ENCODE data around the gene KCNIP4. TPM values are rescaled to one million over a fixed set of nuclear protein-coding genes. Genes with fewer than 3 reads are reported as not detected.

KCNIP4 gene
- total and polyA plus RNA-seq, 10 of the 15 experiments (the other 5 are each of a cell fraction or from before 2014, with no cell fraction given) = 0.03 to 0.23 (median 0.13) TPM; not detected in 7

- Histone ChIP-seq H3K4me3 (no peak overlapping the region), H3K79me2 (ENCODE audit: control insufficient read depth, insufficient read depth, low read length) (no peaks in the 10 kb centered on the region), H3K27ac (ENCODE audit: control insufficient read depth, insufficient read depth) (no peak overlapping the region), H2AFZ (ENCODE audit: control insufficient read depth, low read depth, low read length) (no peak overlapping the region), H3K9ac (ENCODE audit: control insufficient read depth, insufficient read depth, low read length) (no peak overlapping the region), H3K4me2 (ENCODE audit: control insufficient read depth, insufficient read depth) (no peak overlapping the region), H3K36me3 (ENCODE audit: control insufficient read depth in 2 of 2, insufficient read depth in 2 of 2, low read length in 1 of 2) (no peaks in the 10 kb centered on the region), H3K27me3 (replicated peaks in 1 of 2; ENCODE audit: control insufficient read depth in 2 of 2, insufficient read depth in 2 of 2, low read length in 1 of 2) (no peaks in the 10 kb centered on the region), H3K9me3 (replicated peaks; ENCODE audit: control insufficient read depth, insufficient read depth, low read length) (no peaks in the 10 kb centered on the region), H4K20me1 (ENCODE audit: control insufficient read depth, insufficient read depth) (no peaks in the 10 kb centered on the region), H3K4me1 (ENCODE audit: control insufficient read depth, insufficient read depth, low read length) (no peaks in the 10 kb centered on the region)
- FAIRE-seq (no peak), ATAC-seq (no peak), DNase-seq (ENCODE audit: low read depth, low spot score) (no peak)
- WGBS (ENCODE audit: insufficient coverage, insufficient replicate concordance, low lambda C conversion rate, missing lambda C conversion rate) = 17% methylated on average over 11 of the region's 11 CpGs
- SMC1A ChIA-PET (ENCODE audit: uncharacterized antibody, unreplicated experiment) = no interaction called here
- TF ChIP-seq, protein P1, sequence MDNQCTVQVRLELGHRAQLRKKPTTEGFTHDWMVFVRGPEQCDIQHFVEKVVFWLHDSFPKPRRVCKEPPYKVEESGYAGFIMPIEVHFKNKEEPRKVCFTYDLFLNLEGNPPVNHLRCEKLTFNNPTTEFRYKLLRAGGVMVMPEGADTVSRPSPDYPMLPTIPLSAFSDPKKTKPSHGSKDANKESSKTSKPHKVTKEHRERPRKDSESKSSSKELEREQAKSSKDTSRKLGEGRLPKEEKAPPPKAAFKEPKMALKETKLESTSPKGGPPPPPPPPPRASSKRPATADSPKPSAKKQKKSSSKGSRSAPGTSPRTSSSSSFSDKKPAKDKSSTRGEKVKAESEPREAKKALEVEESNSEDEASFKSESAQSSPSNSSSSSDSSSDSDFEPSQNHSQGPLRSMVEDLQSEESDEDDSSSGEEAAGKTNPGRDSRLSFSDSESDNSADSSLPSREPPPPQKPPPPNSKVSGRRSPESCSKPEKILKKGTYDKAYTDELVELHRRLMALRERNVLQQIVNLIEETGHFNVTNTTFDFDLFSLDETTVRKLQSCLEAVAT (IDR thresholded peaks at IDR 0.05) = no peak
- no peak for TF ChIP-seq ESRRA (IDR thresholded peaks at IDR 0.05; ENCODE audit: low read length)
- TF ChIP-seq USF2 (IDR thresholded peaks at IDR 0.05; ENCODE audit: borderline replicate concordance, low read depth, low read length) = no peak
- no peak for TF ChIP-seq MAX (IDR thresholded peaks at IDR 0.05; ENCODE audit: low read depth, low read length)
- no peak for TF ChIP-seq SUPT20H (IDR thresholded peaks at IDR 0.05; ENCODE audit: borderline replicate concordance, control insufficient read depth, low read depth, low read length)
- RAD21 ChIA-PET (ENCODE audit: unreplicated experiment) = no interaction called here
- intact Hi-C loops (cut with micrococcal nuclease; ENCODE audit: unreplicated experiment) (no loop called here), in situ Hi-C loops (cut with MboI) (no loop called here)
- no TSS peak for BruUV-seq (replicated peaks)
- POLR2A ChIA-PET = no interaction called here
- CTCF ChIA-PET = no interaction called here
These were observed 1066.1 kb downstream of the KCNIP4 start for GRCh38 chr4:20882500-20882899.

All from GM12878 (cell line).